Transverse colon (tissue), 4 donors: ENCODE data around the gene CFAP97.

Source experiments
- CTCF ChIP-seq, 5 experiments: fragments of 200-600 bp in 3 of 5; fragments of 450-650 bp in 2 of 5; sonication (generic) in 3 of 5; IDR thresholded peaks; 1 replicate in 2 of 5; 2 replicates in 3 of 5; pipeline ENCODE4 v1.5.1; 2016 to 2017; ENCODE audit warnings: antibody characterized with exemption in 5 of 5, inconsistent platforms in 3 of 5, mild to moderate bottlenecking in 2 of 5, moderate library complexity in 1 of 5
- EP300 ChIP-seq: sonication (generic); formaldehyde crosslinking; IDR thresholded peaks from one replicate; pipeline ENCODE4 v1.6.1; 2017; ENCODE audit warnings: antibody characterized with exemption, low read depth
- POLR2A ChIP-seq: fragments of 450-650 bp; IDR thresholded peaks from one replicate; pipeline ENCODE4 v1.6.1; 2016; ENCODE audit warnings: antibody characterized with exemption, mild to moderate bottlenecking, moderate library complexity
- POLR2AphosphoS5 ChIP-seq, 3 donors: sonication (generic); formaldehyde crosslinking; IDR thresholded peaks; one replicate each; pipeline ENCODE4 v1.6.1; 2016; ENCODE audit warnings: antibody characterized with exemption in 3 of 3

GRCh38 chr4:185134307-185134869, 69.4 kb downstream of the CFAP97 start:
- TF ChIP-seq POLR2A (no peak), CTCF (IDR thresholded peaks at IDR 0.05) (peak; percentile 70 to 84 (median 79)), POLR2AphosphoS5 (IDR thresholded peaks at IDR 0.05) (no peak), EP300 (no peak)
